Activated T-helper 2 cell treated with anti-CD3 and anti-CD28 coated beads, Interferon-gamma antibody, Interleukin-2, Interleukin-4, amounts not matched to agents 10 μg/mL and 5 μg/mL and 100 μg/mL, durations not matched to agents 14 hours and 24 hours and 36 hours (primary cell): ENCODE results near the gene TMTC2. TPM values are rescaled to one million over a fixed set of nuclear protein-coding genes. Genes with fewer than 3 reads are reported as not detected.

Experiments used
- DNase-seq: peaks from one replicate; pipeline ENCODE4 v3.0.0; 2021; ENCODE audit warnings: low spot score
- H3K27ac Mint-ChIP-seq: one replicate; pipeline ENCODE4 v1.8.0; 2021; ENCODE audit warnings: mixed read lengths
- H3K27me3 Mint-ChIP-seq: one replicate; pipeline ENCODE4 v1.8.0; 2021; ENCODE audit warnings: low read depth, mixed read lengths
- H3K36me3 Mint-ChIP-seq: one replicate; pipeline ENCODE4 v1.8.0; 2021; ENCODE audit warnings: low read depth, mixed read lengths
- H3K4me1 Mint-ChIP-seq: one replicate; pipeline ENCODE4 v1.8.0; 2021; ENCODE audit warnings: low read depth, mixed read lengths
- H3K4me3 Mint-ChIP-seq: one replicate; pipeline ENCODE4 v1.8.0; 2021; ENCODE audit warnings: low read depth, mild to moderate bottlenecking, moderate library complexity, mixed read lengths
- H3K9me3 Mint-ChIP-seq: one replicate; pipeline ENCODE4 v1.8.0; 2021; ENCODE audit warnings: mixed read lengths
- intact Hi-C: fragments of 100-400 bp; cut with micrococcal nuclease; formaldehyde crosslinking; loops from one replicate; pipeline ENCODE4 v1.15.1; 2023
- total RNA-seq: library from RNA; stranded (reverse); gene quantifications from 2 replicates; pipeline ENCODE4 v1.2.3, GENCODE V29; 2022

TMTC2 gene
- total RNA-seq, 1 donor from 2014 or later = 2.5 TPM

- intact Hi-C loops = no loop called here
- H3K4me1 Mint-ChIP-seq = no peaks in the 10 kb centered on the region
- H3K36me3 Mint-ChIP-seq = no peaks in the 10 kb centered on the region
- DNase-seq = no peak
- H3K9me3 Mint-ChIP-seq = no peaks in the 10 kb centered on the region
- H3K4me3 Mint-ChIP-seq = no peak overlapping the region
- H3K27ac Mint-ChIP-seq = no peak overlapping the region
- H3K27me3 Mint-ChIP-seq = no peaks in the 10 kb centered on the region
Observed at GRCh38 chr12:83156815-83157214, 470.1 kb downstream of the TMTC2 start.

GRCh38 chr12:83157604-83158003, 470.9 kb downstream of the TMTC2 start:
- DNase-seq = no peak
- Mint-ChIP-seq H3K4me1 (no peaks in the 10 kb centered on the region), H3K4me3 (no peak overlapping the region), H3K27ac (no peak overlapping the region), H3K36me3 (no peaks in the 10 kb centered on the region), H3K27me3 (no peaks in the 10 kb centered on the region), H3K9me3 (no peaks in the 10 kb centered on the region)
- intact Hi-C loops = no loop called here

GRCh38 chr12:83158613-83159207, 472.0 kb downstream of the TMTC2 start:
- Mint-ChIP-seq H3K27ac (no peak overlapping the region), H3K4me1 (no peaks in the 10 kb centered on the region), H3K27me3 (no peaks in the 10 kb centered on the region), H3K36me3 (no peaks in the 10 kb centered on the region), H3K9me3 (no peaks in the 10 kb centered on the region), H3K4me3 (no peak overlapping the region)
- DNase-seq = no peak
- intact Hi-C loops = no loop called here

GRCh38 chr12:83161456-83161855, 474.8 kb downstream of the TMTC2 start:
- H3K9me3 Mint-ChIP-seq = no peaks in the 10 kb centered on the region
- no peak for DNase-seq
- intact Hi-C loops = no loop called here
- no peak overlapping the region for H3K4me3 Mint-ChIP-seq
- H3K27me3 Mint-ChIP-seq = no peaks in the 10 kb centered on the region
- no peak overlapping the region for H3K27ac Mint-ChIP-seq
- H3K4me1 Mint-ChIP-seq = no peaks in the 10 kb centered on the region
- H3K36me3 Mint-ChIP-seq = no peaks in the 10 kb centered on the region

- intact Hi-C loops = no loop called here
- no peak overlapping the region for H3K27ac Mint-ChIP-seq
- H3K27me3 Mint-ChIP-seq = no peaks in the 10 kb centered on the region
- no peaks in the 10 kb centered on the region for H3K9me3 Mint-ChIP-seq
- no peaks in the 10 kb centered on the region for H3K4me1 Mint-ChIP-seq
- no peaks in the 10 kb centered on the region for H3K36me3 Mint-ChIP-seq
- no peak overlapping the region for H3K4me3 Mint-ChIP-seq
- no peak for DNase-seq
Observed at GRCh38 chr12:83168751-83169150, 482.0 kb downstream of the TMTC2 start.

- no peak overlapping the region for H3K27ac Mint-ChIP-seq
- no peaks in the 10 kb centered on the region for H3K27me3 Mint-ChIP-seq
- no peaks in the 10 kb centered on the region for H3K4me1 Mint-ChIP-seq
- DNase-seq = no peak
- no peaks in the 10 kb centered on the region for H3K9me3 Mint-ChIP-seq
- intact Hi-C loops = no loop called here
- no peaks in the 10 kb centered on the region for H3K36me3 Mint-ChIP-seq
- no peak overlapping the region for H3K4me3 Mint-ChIP-seq
Observed at GRCh38 chr12:83172441-83172840, 485.7 kb downstream of the TMTC2 start.

GRCh38 chr12:83172866-83173649, 486.4 kb downstream of the TMTC2 start:
- Mint-ChIP-seq H3K36me3 (no peaks in the 10 kb centered on the region), H3K27me3 (no peaks in the 10 kb centered on the region), H3K4me1 (no peaks in the 10 kb centered on the region), H3K4me3 (no peak overlapping the region), H3K27ac (no peak overlapping the region), H3K9me3 (no peaks in the 10 kb centered on the region)
- intact Hi-C loops = no loop called here
- no peak for DNase-seq

- H3K9me3 Mint-ChIP-seq = no peaks in the 10 kb centered on the region
- H3K4me3 Mint-ChIP-seq = no peak overlapping the region
- no peak for DNase-seq
- intact Hi-C loops = no loop called here
- no peak overlapping the region for H3K27ac Mint-ChIP-seq
- H3K4me1 Mint-ChIP-seq = no peaks in the 10 kb centered on the region
- no peaks in the 10 kb centered on the region for H3K27me3 Mint-ChIP-seq
- H3K36me3 Mint-ChIP-seq = no peaks in the 10 kb centered on the region
Observed at GRCh38 chr12:83179999-83180398, 493.3 kb downstream of the TMTC2 start.

- Mint-ChIP-seq H3K9me3 (no peaks in the 10 kb centered on the region), H3K27me3 (no peaks in the 10 kb centered on the region), H3K4me1 (no peaks in the 10 kb centered on the region), H3K4me3 (no peak overlapping the region), H3K36me3 (no peaks in the 10 kb centered on the region), H3K27ac (no peak overlapping the region)
- DNase-seq = no peak
- intact Hi-C loops = no loop called here
Observed at GRCh38 chr12:83181074-83181473, 494.4 kb downstream of the TMTC2 start.

- no peak overlapping the region for H3K4me3 Mint-ChIP-seq
- no peak overlapping the region for H3K27ac Mint-ChIP-seq
- H3K27me3 Mint-ChIP-seq = no peaks in the 10 kb centered on the region
- intact Hi-C loops = no loop called here
- H3K9me3 Mint-ChIP-seq = no peaks in the 10 kb centered on the region
- no peak for DNase-seq
- H3K4me1 Mint-ChIP-seq = no peaks in the 10 kb centered on the region
- no peaks in the 10 kb centered on the region for H3K36me3 Mint-ChIP-seq
Observed at GRCh38 chr12:83183132-83183531, 496.4 kb downstream of the TMTC2 start.
